GM12891 (cell line): ENCODE data around the gene NACC2.
A peak's percentile ranks its signal among the peaks of the same experiment; 100 is the strongest.

Experiments
- DNase-seq: peaks from one replicate; pipeline ENCODE4 v3.0.0; 2011; ENCODE audit warnings: low spot score; ENCODE audit not compliant: insufficient read length
- FAIRE-seq: peaks from 2 replicates; lab custom pipeline; 2011; peaks lifted over from hg19 to GRCh38; lab: Jason Lieb, UNC
- PAX5 ChIP-seq: IDR thresholded peaks from 2 replicates; pipeline ENCODE4 v1.6.1; 2011; ENCODE audit warnings: low read length, moderate library complexity, mild to moderate bottlenecking; ENCODE audit not compliant: insufficient read depth, severe bottlenecking
- POLR2A ChIP-seq: IDR thresholded peaks from 2 replicates; pipeline ENCODE4 v1.6.1; 2011; ENCODE audit warnings: low read depth, low read length, control low read depth
- POLR2AphosphoS5 ChIP-seq: IDR thresholded peaks from 2 replicates; pipeline ENCODE4 v1.6.1; 2011; ENCODE audit warnings: low read depth, low read length, control low read depth
- POU2F2 ChIP-seq: IDR thresholded peaks from 2 replicates; pipeline ENCODE4 v1.6.1; 2011; ENCODE audit warnings: low read depth, mild to moderate bottlenecking, control low read depth, low read length, moderate library complexity
- SPI1 ChIP-seq: IDR thresholded peaks from 2 replicates; pipeline ENCODE4 v1.6.1; 2011; ENCODE audit warnings: low read depth, low read length, control low read depth
- TAF1 ChIP-seq: IDR thresholded peaks from 2 replicates; pipeline ENCODE4 v1.6.1; 2011; ENCODE audit warnings: low read depth, low read length, control low read depth

Gene NACC2

DNA sequence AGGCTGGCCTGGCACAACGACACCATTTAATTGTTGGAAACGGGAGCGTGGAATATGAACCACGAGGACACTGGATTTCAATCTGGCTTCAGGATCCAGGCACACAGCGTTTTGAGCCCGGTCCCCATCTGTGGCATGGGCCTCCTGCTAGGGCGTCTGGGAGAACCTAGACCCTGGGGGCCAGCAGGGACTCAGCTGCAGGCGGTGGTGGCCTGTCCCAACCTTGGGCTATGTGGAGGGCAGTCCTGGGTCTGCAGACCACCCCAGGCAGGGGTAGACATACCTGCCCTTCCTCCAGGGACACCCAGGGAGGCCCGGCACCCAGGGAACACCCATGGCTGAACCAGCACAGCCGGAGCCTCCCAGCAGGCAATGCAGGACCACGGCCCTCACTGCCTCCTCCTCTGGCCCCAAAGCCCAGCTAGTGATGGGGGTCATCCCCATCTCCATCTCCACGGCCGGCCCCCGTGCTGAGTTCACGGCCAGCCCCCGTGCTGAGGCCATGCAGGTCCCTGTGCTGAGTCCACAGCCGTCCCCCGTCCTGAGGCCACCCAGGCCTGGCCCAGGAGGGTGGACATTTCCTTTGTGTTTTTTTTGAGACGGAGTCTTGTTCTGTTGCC is 115.4 kb downstream of the NACC2 start:
- FAIRE-seq, result no peak

DNA sequence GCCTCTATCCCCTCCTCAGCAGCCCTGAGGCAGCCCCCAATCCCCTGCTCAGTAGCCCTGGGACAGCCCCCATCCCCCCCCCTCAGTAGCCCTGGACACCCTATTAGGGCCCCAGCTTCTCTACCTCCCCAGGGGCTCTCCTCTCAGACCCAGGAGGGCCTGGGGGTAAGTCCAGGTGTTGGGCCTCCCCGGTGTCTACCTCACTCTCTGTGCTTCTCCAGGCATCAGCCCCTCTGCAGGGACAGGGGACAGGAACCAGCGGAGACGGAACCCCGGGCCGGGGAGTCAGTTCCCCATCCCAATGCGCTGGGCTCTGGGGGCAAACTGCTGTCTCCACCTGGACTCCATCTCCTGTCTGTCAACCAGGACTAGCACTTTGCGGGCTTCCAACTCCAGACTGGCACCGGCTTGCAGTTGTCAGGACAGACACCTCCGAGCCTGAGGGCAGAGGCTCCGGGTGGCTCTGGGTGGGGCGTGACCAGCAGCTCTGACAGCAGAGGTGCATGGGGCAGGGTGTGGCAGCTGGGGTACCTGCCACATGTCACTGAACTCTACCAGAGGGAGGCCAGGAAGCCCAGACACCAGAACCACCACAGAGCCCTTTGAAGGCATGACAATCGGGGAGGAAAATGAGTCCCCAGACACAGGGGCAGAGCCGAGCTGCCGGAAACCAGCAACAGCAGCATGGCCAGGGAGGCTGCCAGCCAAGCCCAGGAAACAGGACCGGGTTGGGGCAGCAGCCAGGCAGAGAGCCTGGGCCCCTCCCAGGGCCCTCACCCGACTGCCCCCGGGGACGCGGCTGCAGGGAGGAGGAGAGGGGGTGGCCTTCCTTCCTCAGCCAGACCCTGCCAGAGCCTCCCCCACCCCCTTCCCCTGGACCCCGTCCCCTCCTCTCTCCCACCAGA is 116.2 kb downstream of the NACC2 start:
- TF ChIP-seq POU2F2, result no peak
- TF ChIP-seq SPI1, result no peak
- no peak for TF ChIP-seq TAF1
- TF ChIP-seq POLR2AphosphoS5, result no peak
- DNase-seq (no peak), FAIRE-seq (no peak)

More for the DNA sequence above, 115.4 kb downstream of the NACC2 start:
- TF ChIP-seq PAX5 (no peak), POLR2A (no peak), TAF1 (no peak), SPI1 (no peak), POU2F2 (no peak), POLR2AphosphoS5 (no peak)
- no peak for DNase-seq

DNA sequence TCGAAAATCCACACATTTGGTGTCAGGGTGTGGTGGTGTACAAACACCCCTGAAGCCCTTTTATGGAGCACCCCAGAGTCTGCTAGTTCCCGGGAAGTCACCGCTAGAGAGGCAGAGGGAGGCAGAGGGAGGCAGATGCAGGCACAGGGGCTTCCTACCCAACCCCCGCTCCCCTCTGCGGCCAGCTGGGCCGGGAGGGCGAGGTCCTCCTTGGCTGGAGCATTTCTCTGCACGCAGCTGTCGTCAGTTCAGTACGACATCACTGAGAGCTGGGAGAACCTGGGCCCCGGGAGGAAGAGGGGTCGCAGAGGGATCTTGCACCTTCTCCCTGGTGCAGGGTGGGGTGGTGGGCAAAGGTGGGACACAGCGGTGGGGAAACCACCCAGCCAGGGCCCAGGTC is 118.1 kb downstream of the NACC2 start:
- no peak for TF ChIP-seq POU2F2
- no peak for TF ChIP-seq POLR2A
- no peak for TF ChIP-seq SPI1
- FAIRE-seq, result no peak

GRCh38 chr9:135976531-135976930 is 118.6 kb downstream of the NACC2 start:
- FAIRE-seq (no peak), DNase-seq (no peak)
- TF ChIP-seq TAF1 (no peak), PAX5 (no peak), POLR2AphosphoS5 (no peak), POLR2A (no peak), SPI1 (no peak), POU2F2 (no peak)

More for the DNA sequence above, 118.1 kb downstream of the NACC2 start:
- no peak for DNase-seq

- TF ChIP-seq POU2F2 (no peak), POLR2A (no peak), PAX5 (no peak), TAF1 (no peak), POLR2AphosphoS5 (no peak), SPI1 (no peak)
- no peak for FAIRE-seq
- no peak for DNase-seq
Measured at GRCh38 chr9:135975834-135976233, 119.3 kb downstream of the NACC2 start.

GRCh38 chr9:135974220-135974573 is 120.9 kb downstream of the NACC2 start:
- no peak for FAIRE-seq
- DNase-seq, result no peak
- TF ChIP-seq POLR2AphosphoS5 (no peak), PAX5 (no peak), POLR2A (no peak), POU2F2 (no peak), TAF1 (no peak), SPI1 (no peak)

- DNase-seq, result no peak
- FAIRE-seq, result no peak
- no peak for TF ChIP-seq POLR2A
- no peak for TF ChIP-seq PAX5
- TF ChIP-seq SPI1, result no peak
- no peak for TF ChIP-seq POU2F2
- TF ChIP-seq POLR2AphosphoS5, result no peak
- TF ChIP-seq TAF1, result no peak
Measured at GRCh38 chr9:135973277-135974219, 121.5 kb downstream of the NACC2 start.

- peak; percentile 64 for DNase-seq
- TF ChIP-seq POLR2AphosphoS5, result no peak
- TF ChIP-seq PAX5, result no peak
- TF ChIP-seq POLR2A, result no peak
- no peak for TF ChIP-seq TAF1
- no peak for TF ChIP-seq SPI1
- TF ChIP-seq POU2F2, result no peak
- no peak for FAIRE-seq
Measured at GRCh38 chr9:135971892-135972291, 123.2 kb downstream of the NACC2 start.
